A204.1 (cell line): ENCODE measurements around the gene FAM120B.
"Not testable (repeated sequence)": the region's sequence is repeated elsewhere in the genome, so short reads cannot be mapped to it uniquely, and the experiment has no call there.

Experiments used
- FAIRE-seq: peaks from 2 replicates; lab custom pipeline; 2012; peaks lifted over from hg19 to GRCh38; lab: Jason Lieb, UNC

FAM120B gene, protein sequence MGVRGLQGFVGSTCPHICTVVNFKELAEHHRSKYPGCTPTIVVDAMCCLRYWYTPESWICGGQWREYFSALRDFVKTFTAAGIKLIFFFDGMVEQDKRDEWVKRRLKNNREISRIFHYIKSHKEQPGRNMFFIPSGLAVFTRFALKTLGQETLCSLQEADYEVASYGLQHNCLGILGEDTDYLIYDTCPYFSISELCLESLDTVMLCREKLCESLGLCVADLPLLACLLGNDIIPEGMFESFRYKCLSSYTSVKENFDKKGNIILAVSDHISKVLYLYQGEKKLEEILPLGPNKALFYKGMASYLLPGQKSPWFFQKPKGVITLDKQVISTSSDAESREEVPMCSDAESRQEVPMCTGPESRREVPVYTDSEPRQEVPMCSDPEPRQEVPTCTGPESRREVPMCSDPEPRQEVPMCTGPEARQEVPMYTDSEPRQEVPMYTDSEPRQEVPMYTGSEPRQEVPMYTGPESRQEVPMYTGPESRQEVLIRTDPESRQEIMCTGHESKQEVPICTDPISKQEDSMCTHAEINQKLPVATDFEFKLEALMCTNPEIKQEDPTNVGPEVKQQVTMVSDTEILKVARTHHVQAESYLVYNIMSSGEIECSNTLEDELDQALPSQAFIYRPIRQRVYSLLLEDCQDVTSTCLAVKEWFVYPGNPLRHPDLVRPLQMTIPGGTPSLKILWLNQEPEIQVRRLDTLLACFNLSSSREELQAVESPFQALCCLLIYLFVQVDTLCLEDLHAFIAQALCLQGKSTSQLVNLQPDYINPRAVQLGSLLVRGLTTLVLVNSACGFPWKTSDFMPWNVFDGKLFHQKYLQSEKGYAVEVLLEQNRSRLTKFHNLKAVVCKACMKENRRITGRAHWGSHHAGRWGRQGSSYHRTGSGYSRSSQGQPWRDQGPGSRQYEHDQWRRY

GRCh38 chr6:170306324-170307079, at the start of gene FAM120B:
TSS of gene FAM120B (plus strand) at chr6:170306758. CDS start at chr6:170317391, 10,633 bp downstream.
- no peak for FAIRE-seq

DNA sequence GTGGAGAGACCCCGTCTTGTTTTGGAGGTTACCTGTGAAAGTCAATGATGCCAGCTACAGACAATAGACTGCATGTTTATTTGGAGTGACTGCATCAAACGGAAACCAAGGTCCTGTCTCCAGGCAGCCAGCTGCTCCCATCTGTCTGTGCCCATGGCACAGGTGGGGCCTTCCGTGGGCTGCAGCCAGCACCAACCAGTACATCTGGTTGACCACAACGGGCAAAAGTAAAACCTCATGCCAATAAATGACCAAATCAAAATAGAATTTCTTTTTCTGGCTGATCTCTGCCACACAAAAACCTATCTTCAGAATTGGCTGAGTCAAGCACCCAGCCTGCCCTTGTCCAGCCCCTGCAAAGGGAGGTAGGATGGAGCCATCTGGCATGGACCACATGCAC, 49.2 kb upstream of the FAM120B start:
- no peak for FAIRE-seq

GRCh38 chr6:170258407-170258806, 48.2 kb upstream of the FAM120B start:
- FAIRE-seq, result no peak

- FAIRE-seq, result no peak
These were observed 47.3 kb upstream of the FAM120B start for GRCh38 chr6:170259278-170259677.

- no peak for FAIRE-seq
These were observed 45.9 kb upstream of the FAM120B start for GRCh38 chr6:170260686-170261085.

GRCh38 chr6:170261643-170262488, 44.7 kb upstream of the FAM120B start:
- no peak for FAIRE-seq

- FAIRE-seq, result no peak
These were observed 44.0 kb upstream of the FAM120B start for GRCh38 chr6:170262489-170263088.

DNA sequence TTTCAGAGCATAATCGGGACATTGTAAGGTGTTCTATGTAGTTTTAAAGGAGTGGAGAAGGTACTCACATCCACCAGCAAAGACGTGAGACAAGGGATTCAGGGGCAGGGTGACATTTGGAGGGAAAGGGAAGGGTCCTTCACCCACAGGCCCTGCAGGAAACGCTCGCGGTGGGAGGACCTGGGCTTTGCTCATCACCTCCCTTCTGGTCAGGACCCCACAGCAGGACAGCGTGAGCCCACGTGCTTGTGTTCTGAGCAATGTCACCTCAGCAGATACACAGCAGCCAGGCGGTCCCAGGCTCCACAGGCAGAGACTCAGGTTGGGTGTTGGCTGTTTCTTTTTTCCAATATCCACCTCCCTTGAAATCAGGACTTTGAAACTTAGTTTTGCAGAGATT, 43.1 kb upstream of the FAM120B start:
- FAIRE-seq, result no peak

DNA sequence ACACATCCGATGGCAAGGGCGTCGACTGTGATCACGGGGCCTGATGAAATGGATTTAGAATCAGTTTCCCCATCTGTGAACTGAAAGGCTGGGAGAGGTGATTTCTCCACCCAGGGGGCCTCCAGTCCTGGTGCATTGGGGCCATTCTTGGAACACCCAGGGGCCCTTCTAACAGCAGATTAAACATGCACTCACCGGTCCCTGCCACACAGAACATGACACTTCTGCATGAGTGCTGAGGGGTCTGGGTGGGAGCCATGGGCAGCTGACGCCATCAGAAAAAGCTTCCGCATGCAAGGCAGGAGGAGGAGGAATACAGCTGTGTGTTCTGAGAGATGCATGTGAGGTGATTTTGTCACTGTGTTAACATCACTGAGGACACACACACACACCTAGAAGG, 42.5 kb upstream of the FAM120B start:
- no peak for FAIRE-seq

DNA sequence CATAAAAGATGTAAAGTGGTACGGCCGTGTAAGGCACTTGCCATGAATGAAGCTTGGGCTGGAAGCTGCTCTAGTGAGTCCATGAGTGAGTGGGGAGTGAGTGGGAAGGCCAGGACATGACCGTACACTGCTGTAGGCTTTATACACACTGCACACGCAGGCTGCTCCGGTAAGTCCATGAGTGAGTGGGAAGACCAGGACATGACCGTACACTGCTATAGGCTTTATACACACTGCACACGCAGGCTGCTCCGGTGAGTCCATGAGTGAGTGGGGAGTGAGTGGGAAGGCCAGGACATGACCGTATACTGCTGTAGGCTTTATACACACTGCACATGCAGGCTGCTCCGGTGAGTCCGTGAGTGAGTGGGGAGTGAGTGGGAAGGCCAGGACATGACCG, 41.9 kb upstream of the FAM120B start:
- FAIRE-seq, result not testable (repeated sequence)

DNA sequence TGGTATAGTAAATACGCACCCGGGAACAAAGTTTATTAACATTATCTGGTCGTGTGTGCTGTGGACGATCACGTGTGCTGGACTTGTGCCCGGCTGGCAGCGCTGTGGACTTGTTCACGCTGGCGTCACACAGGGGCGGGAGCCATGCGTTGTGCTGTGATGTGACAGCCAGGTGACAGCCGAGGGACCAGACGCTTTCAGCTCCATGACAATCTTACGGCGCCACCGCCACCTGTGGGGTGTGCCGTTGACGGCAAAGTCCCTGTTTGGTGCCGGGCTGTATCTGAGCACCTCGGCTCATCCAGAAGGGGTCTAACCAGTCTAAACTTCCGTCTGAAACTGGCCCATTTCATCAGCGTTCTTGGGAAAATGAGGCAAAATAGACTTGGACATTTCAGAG, 40.9 kb upstream of the FAM120B start:
- no peak for FAIRE-seq

GRCh38 chr6:170266061-170266825, 40.3 kb upstream of the FAM120B start:
- FAIRE-seq, result no peak

GRCh38 chr6:170267688-170268087, 38.9 kb upstream of the FAM120B start:
- FAIRE-seq, result no peak

DNA sequence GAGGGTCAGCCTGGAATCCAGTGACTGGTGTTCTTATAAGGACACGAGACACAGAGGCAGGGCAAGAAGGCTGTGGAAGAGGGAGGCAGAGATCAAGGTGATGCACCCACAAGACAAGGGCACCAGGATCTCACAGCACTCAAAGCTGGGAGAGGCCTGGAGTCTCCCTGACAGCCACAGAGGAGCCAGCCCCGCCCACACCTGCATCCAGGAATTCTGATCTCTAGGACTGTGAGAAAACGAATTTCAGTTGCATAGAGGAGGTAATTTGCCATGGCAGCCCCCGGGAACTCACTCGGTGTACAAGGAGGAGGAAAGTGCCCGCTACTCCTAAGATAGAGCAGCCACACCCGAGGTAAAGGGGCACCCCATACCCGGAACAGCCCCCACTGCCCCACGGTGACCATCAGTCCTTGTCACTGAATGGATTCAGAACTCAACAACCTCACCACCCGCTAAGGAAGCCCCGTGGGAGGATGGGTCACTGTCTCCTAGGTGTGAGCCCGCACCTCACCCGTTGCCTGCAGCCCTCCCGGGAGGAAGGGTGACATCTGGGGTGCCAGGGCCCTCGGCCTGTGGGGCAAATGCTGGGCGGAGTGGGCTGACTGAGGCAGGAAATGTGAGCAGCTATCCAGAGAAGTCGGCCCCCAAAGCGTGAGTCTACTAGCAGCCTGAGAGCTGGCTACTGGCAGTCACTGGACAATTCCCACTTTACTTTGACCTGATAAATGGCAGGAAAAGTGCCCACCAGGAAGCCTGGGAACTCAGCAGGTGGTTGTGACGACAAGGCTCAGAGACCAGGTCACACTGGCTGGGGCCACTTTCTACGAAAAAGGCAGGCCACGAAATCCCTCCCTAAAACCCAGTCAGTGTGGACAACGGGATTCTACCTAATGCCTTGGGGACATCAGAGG, 38.1 kb upstream of the FAM120B start:
- no peak for FAIRE-seq

GRCh38 chr6:170269151-170269845, 37.3 kb upstream of the FAM120B start:
- no peak for FAIRE-seq

DNA sequence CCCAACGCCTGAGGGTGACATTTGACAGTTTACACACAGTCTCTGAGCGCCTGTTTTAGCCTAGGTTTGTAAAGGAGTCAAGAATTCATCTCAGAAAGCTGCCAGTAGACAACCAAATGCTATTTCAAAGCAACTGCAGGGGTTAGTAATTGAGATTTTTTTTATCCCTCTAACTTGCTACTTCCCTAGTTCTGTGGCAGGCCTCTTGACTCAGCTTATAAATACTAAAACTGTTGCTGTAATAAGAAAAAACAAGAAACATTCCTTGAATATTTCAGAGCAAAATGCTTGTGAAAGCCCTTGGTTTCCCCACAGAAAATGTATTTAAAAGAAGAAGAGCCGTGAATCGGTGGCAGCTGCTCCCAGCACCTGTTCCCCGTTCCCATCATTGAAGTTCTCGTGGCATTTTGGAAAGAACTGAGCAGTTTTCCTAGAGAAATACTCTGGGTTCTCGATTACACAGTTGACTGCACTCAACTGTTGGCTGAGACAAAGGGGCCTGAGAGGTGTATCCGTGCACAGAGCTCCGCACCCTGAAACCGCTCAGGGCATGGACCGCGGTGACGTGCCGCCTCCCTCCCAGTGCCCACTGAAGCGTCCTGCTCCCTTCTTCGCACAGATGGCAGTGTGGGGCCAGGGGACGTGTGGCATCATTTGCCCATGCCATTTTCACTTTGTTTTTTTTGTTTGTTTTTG, 36.6 kb upstream of the FAM120B start:
- no peak for FAIRE-seq

- no peak for FAIRE-seq
These were observed 35.5 kb upstream of the FAM120B start for GRCh38 chr6:170270984-170271593.
